HG03457 (cell line): ENCODE data around the gene NLRP6.
"Not testable (repeated sequence)": the region's sequence is repeated elsewhere in the genome, so short reads cannot be mapped to it uniquely, and the experiment has no call there.

Experiments used
- ATAC-seq: cut with Tn5 transposase; IDR thresholded peaks from one replicate; pipeline ENCODE4 v1.9.1; 2021; ENCODE audit warnings: moderate number of reproducible peaks; ENCODE audit not compliant: unreplicated experiment

Gene NLRP6

GRCh38 chr11:281486-282161 lies 3.4 kb downstream of the NLRP6 start:
- ATAC-seq: no peak

- ATAC-seq: no peak
These were observed 4.0 kb downstream of the NLRP6 start for GRCh38 chr11:282171-282570.

GRCh38 chr11:282630-283360 lies 4.6 kb downstream of the NLRP6 start:
- ATAC-seq: no peak

GRCh38 chr11:283405-284104 lies 5.3 kb downstream of the NLRP6 start:
- no peak for ATAC-seq

GRCh38 chr11:284105-285020 lies 6.2 kb downstream of the NLRP6 start:
- ATAC-seq: no peak

GRCh38 chr11:285021-285893 lies 7.0 kb downstream of the NLRP6 start:
- ATAC-seq: no peak

GRCh38 chr11:285894-286220 lies 7.7 kb downstream of the NLRP6 start:
- ATAC-seq: no peak

GRCh38 chr11:286977-287820 lies 9.0 kb downstream of the NLRP6 start:
- ATAC-seq: not testable (repeated sequence)

- no peak for ATAC-seq
These were observed 9.7 kb downstream of the NLRP6 start for GRCh38 chr11:287821-288477.

GRCh38 chr11:288478-289397 lies 10.5 kb downstream of the NLRP6 start, which contains the start of gene PGGHG:
PGGHG (plus strand) TSS chr11:289126; CDS start chr11:289817, 691 bp downstream.
- ATAC-seq: no peak

- no peak for ATAC-seq
These were observed 11.1 kb downstream of the NLRP6 start for GRCh38 chr11:289398-289711.

GRCh38 chr11:289712-290620 lies 11.8 kb downstream of the NLRP6 start:
- ATAC-seq: no peak

- no peak for ATAC-seq
These were observed 12.5 kb downstream of the NLRP6 start for GRCh38 chr11:290621-291231.

- no peak for ATAC-seq
These were observed 13.3 kb downstream of the NLRP6 start for GRCh38 chr11:291281-292210.
